GM19351 (cell line): ENCODE results near the gene CD86.
"Not testable (repeated sequence)": the region's sequence is repeated elsewhere in the genome, so short reads cannot be mapped to it uniquely, and the experiment has no call there.

Experiments
- ATAC-seq: cut with Tn5 transposase; IDR thresholded peaks from one replicate; pipeline ENCODE4 v1.9.1; 2021; ENCODE audit warnings: mild to moderate bottlenecking, moderate library complexity; ENCODE audit not compliant: unreplicated experiment

Gene CD86

DNA sequence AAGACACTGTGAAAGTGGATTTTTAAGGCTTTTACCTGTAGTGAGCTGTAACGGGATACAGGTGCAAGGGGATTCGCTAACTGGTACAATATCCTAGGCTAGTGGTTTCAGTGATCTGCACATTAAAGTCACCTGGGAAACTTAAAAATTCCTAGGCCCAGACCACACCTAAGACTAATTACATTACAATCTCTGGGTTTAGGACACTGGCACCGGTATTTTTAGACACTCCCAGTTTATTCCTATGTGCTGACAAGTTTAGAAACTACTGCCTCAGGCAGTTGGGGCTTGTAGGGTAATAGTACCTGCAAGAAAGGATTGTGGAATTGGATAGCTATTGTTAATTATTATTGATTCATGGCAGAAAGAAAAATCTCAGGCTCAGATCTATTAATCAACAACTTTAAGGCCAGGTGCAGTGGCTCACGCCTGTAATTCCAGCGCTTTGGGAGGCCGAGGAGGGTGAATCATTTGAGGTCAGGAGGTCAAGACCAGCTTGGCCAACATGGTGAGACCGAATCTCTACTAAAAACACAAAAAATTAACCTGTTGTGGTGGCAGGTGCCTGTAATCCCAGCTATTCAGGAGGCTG is 77.9 kb downstream of the CD86 start:
- ATAC-seq, result no peak

DNA sequence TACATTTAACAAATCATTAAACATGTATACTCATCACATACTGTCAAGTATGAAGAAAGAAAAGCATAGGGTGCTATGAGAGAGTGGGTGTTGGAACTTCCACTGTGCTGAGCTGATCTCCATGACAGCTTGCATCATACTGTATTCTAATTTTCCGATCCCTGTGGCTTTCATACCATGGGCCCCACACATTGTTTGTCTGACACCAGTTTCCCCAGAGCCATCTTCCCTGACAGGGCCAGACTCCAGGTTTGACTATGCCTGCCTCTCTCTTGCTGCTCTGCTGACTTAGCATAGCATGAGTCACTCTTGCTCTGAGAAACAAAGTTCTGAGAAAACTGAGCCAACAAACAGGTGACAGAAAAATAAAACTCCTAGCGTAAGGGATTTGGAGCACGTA is 91.3 kb downstream of the CD86 start:
- peak; percentile 92 for ATAC-seq

DNA sequence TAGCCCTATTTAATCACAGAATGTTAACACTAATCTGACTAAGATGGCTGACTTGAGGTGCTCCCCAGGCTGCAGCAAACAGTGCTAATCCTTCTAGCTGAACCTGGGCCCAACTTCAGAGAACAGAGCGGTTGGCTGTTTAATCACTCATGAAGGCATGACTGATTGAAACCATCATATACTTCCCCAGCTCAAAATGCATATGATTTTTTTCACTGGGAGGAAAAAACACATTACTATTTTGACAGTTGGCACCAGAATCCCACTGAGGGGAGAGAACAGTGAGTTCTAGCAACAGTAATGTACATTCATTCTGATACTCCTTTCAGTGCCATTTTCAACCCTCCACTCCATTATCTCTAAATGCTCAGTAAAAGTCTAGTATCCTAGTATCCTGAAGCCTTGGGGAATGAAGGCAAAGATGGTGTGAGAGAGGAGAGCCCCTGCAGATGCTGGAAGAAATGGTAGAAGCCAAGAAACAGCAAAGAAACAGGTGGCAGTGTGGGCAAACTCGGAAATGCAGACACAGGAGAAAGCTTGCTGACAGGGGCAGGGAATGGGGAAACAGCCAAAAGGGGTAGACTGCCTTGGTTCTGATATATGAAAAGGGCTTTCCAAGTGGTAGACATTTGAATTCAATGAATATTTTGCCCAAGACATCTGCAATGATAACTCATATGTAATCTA is 93.9 kb downstream of the CD86 start:
- ATAC-seq, result no peak

DNA sequence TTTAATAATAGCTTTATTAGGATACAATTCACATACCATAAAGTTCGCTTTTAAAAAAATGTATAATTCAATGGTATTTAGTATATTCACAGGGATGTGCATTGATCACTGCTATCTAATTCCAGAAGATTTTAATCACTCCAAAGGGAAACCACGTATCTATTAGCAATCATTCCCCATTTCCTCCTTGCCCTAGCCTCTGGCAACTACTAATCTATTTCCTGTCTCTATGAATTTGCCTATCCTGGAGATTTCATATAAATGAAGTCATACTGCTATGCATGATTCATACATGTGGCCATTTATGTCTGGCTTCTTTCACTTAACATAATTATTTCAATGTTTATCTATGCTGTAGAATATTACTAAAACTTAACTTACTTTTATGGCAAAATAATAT is 96.3 kb downstream of the CD86 start:
- no peak for ATAC-seq

DNA sequence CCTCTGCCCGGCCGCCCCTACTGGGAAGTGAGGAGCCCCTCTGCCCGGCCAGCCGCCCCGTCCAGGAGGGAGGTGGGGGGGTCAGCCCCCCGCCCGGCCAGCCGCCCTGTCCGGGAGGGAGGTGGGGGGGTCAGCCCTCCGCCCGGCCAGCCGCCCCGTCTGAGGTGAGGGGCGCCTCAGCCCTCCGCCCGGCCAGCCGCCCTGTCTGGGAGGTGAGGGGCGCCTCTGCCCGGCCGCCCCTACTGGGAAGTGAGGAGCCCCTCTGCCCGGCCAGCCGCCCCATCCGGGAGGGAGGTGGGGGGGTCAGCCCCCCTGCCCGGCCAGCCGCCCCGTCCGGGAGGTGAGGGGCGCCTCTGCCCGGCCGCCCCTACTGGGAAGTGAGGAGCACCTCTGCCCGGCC is 109.8 kb downstream of the CD86 start:
- not testable (repeated sequence) for ATAC-seq

DNA sequence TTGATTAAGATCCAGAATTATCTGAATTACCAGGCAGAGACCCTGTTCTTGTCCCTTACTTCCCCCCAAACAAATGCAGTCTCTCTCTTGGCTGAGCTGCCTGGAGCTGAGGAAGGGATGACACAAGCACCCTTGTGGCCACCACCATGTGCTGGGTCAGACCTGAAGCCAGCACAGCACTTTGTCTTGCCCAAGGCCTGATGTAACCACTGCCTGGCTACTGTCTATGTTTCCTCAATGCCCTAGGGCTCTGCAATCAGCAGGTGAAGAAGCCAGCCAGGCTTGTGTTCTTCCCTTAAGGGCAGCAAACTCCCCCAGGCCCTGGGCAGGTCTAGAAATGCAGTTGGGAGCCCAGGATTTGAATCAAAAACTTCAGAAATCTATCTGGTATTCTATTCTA is 112.5 kb downstream of the CD86 start:
- ATAC-seq, result no peak

DNA sequence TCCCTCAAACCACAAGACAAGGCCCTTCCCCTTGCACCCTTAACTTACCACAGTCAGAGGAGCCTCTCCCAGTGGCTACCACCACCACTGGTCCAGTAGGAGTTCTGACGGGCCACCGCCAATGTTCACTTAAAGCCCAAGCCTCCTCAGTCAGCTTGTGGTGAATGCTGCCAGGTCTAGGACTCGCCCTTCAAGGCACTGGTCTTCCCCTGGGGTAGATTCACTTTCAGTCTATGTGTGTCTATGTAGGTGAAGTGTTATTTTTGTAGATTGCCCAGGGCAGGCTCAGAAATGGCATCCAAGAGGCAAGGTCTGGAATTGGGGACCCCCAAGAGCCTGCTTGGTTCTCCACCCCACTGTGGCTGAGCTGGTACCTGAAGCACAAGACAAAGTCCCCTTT is 112.9 kb downstream of the CD86 start:
- no peak for ATAC-seq

DNA sequence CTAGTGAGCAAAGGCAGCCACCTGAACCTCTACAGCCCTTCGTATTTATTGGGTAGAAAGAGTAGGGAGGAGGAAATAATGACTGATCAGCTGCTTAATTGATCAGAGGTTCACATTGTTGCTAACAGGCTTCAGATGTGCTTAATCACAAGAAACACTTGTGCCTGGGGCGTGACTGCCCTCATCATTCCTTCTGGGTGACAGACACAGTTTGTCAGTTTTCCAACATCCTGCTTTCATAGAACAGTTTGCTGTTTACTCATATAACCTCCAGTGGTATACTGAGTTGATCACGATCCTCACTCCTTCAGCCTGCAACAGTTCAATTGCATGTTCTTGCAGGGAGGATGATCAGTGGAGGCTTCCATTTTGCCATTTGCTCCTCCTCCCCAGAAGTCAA is 114.7 kb downstream of the CD86 start:
- no peak for ATAC-seq
